Measurements from ENCODE around the gene IMPA2.

Gene IMPA2

DNA sequence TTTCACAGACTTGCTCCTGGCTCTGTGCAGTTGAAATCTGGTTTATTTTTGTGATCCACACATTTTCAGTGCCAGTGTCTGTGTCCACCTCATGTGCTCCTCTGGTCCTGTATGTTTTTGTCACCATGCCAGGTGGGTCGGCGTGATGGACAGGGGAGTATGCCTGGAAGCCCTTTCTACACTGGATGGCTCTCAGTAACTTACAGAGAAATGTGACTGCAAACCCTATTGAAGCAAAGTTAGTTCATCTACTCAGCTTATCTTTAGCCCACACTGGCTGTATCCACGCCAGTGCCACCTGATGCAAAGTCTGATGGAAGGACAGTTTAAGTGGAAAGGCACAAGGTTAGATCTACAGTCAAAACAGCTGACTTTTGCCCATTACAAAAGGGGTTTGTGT is 4.3 kb downstream of the IMPA2 start:
- ATAC-seq (ENCODE audit: insufficient read depth, low read depth) (no peak), DNase-seq (no peak)
- TF ChIP-seq, protein P1, sequence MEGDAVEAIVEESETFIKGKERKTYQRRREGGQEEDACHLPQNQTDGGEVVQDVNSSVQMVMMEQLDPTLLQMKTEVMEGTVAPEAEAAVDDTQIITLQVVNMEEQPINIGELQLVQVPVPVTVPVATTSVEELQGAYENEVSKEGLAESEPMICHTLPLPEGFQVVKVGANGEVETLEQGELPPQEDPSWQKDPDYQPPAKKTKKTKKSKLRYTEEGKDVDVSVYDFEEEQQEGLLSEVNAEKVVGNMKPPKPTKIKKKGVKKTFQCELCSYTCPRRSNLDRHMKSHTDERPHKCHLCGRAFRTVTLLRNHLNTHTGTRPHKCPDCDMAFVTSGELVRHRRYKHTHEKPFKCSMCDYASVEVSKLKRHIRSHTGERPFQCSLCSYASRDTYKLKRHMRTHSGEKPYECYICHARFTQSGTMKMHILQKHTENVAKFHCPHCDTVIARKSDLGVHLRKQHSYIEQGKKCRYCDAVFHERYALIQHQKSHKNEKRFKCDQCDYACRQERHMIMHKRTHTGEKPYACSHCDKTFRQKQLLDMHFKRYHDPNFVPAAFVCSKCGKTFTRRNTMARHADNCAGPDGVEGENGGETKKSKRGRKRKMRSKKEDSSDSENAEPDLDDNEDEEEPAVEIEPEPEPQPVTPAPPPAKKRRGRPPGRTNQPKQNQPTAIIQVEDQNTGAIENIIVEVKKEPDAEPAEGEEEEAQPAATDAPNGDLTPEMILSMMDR (IDR thresholded peaks at IDR 0.05; ENCODE audit: borderline replicate concordance, extremely low read depth, low read length, poor library complexity, severe bottlenecking) = no peak
- no peak for TF ChIP-seq EZH2 (IDR thresholded peaks at IDR 0.05; ENCODE audit: borderline replicate concordance, low read depth, low read length, severe bottlenecking)
- Histone ChIP-seq H4K20me1 (ENCODE audit: insufficient read depth, low read length) (no peaks in the 10 kb centered on the region; the same call in 1 of the 2 replicates), H3K9ac (ENCODE audit: low read depth, low read length) (no peak overlapping the region), H3K36me3 (ENCODE audit: insufficient read depth, low read length) (no peaks in the 10 kb centered on the region), H2AFZ (ENCODE audit: low read depth, low read length) (no peak overlapping the region), H3K9me3 (ENCODE audit: insufficient read depth, low read length, severe bottlenecking) (no peaks in the 10 kb centered on the region), H3K79me2 (ENCODE audit: insufficient read depth, low read length) (no peaks in the 10 kb centered on the region), H3K4me2 (ENCODE audit: insufficient read depth, low read length) (no peak overlapping the region), H3K27me3 (ENCODE audit: insufficient read depth, low read length, poor library complexity) (peaks cover 18% of the 10 kb centered on the region), H3K4me3 (ENCODE audit: low read depth in 1 of 2, low read length in 2 of 2) (no peak overlapping the region), H3K4me1 (ENCODE audit: insufficient read depth, low read length) (peaks cover 17% of the 10 kb centered on the region), H3K27ac (ENCODE audit: low read length) (no peak overlapping the region)

DNA sequence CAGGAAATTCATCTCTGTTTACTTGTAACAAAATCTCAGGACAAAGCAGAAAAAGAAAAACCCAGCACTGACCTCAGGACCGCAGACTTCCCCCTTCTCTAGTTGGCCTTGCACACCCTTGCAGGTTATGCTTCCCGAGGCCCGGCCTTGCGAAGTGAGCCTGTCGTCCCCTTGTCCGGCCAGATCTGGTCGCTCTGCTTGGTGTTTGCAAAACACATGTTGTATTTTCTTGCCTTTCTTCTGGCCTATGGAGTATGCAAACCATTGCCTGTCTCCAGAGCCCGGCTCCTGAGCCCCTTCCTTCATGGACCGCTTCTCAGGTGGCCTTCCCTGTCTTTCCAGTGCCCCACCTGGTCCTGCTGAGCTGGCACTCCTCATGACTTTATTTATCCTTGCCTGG is 4.8 kb downstream of the IMPA2 start:
- no peaks in the 10 kb centered on the region; the same call in 1 of the 2 replicates for H4K20me1 ChIP-seq (ENCODE audit: insufficient read depth, low read length)
- H3K9ac ChIP-seq (ENCODE audit: low read depth, low read length) = no peak overlapping the region
- no peak overlapping the region for H2AFZ ChIP-seq (ENCODE audit: low read depth, low read length)
- no peaks in the 10 kb centered on the region for H3K79me2 ChIP-seq (ENCODE audit: insufficient read depth, low read length)
- DNase-seq (no peak), ATAC-seq (ENCODE audit: insufficient read depth, low read depth) (no peak)
- no peaks in the 10 kb centered on the region for H3K36me3 ChIP-seq (ENCODE audit: insufficient read depth, low read length)
- H3K27ac ChIP-seq (ENCODE audit: low read length) = no peak overlapping the region
- peaks cover 18% of the 10 kb centered on the region for H3K27me3 ChIP-seq (ENCODE audit: insufficient read depth, low read length, poor library complexity)
- no peaks in the 10 kb centered on the region for H3K9me3 ChIP-seq (ENCODE audit: insufficient read depth, low read length, severe bottlenecking)
- no peak overlapping the region for H3K4me2 ChIP-seq (ENCODE audit: insufficient read depth, low read length)
- peaks cover 12% of the 10 kb centered on the region for H3K4me1 ChIP-seq (ENCODE audit: insufficient read depth, low read length)
- TF ChIP-seq, protein P1 (IDR thresholded peaks at IDR 0.05; ENCODE audit: borderline replicate concordance, extremely low read depth, low read length, poor library complexity, severe bottlenecking) = no peak
- TF ChIP-seq EZH2 (IDR thresholded peaks at IDR 0.05; ENCODE audit: borderline replicate concordance, low read depth, low read length, severe bottlenecking) = no peak
- no peak overlapping the region for H3K4me3 ChIP-seq (ENCODE audit: low read depth in 1 of 2, low read length in 2 of 2)

DNA sequence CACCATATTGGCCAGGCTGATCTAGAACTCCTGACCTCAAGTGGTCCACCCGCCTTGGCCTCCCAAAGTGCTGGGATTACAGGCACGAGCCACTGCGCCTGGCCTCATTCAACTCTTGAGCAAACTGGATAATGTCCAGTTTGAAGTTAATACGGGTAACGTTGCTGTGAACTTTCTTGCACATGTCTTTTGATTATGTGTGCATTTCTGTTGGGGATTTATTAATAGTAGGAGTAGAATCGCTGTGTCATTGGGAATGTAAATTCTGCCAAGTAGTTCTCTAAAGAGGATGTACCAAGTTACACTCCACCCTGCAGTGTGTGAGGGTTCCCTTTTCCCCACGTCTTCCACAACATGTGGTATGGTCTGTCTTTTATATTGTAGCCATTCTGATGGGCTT is 6.2 kb downstream of the IMPA2 start:
- TF ChIP-seq, protein P1 (IDR thresholded peaks at IDR 0.05; ENCODE audit: borderline replicate concordance, extremely low read depth, low read length, poor library complexity, severe bottlenecking) = no peak
- TF ChIP-seq EZH2 (IDR thresholded peaks at IDR 0.05; ENCODE audit: borderline replicate concordance, low read depth, low read length, severe bottlenecking) = no peak
- no peaks in the 10 kb centered on the region for H3K79me2 ChIP-seq (ENCODE audit: insufficient read depth, low read length)
- H3K27ac ChIP-seq (ENCODE audit: low read length) = no peak overlapping the region
- H3K27me3 ChIP-seq (ENCODE audit: insufficient read depth, low read length, poor library complexity) = peaks cover 7% of the 10 kb centered on the region
- no peak for ATAC-seq (ENCODE audit: insufficient read depth, low read depth)
- no peak overlapping the region for H2AFZ ChIP-seq (ENCODE audit: low read depth, low read length)
- H3K4me3 ChIP-seq (ENCODE audit: low read depth in 1 of 2, low read length in 2 of 2) = no peak overlapping the region
- no peaks in the 10 kb centered on the region for H3K4me1 ChIP-seq (ENCODE audit: insufficient read depth, low read length)
- H3K9me3 ChIP-seq (ENCODE audit: insufficient read depth, low read length, severe bottlenecking) = no peaks in the 10 kb centered on the region
- DNase-seq = no peak
- H3K9ac ChIP-seq (ENCODE audit: low read depth, low read length) = no peak overlapping the region
- H3K36me3 ChIP-seq (ENCODE audit: insufficient read depth, low read length) = no peaks in the 10 kb centered on the region
- no peaks in the 10 kb centered on the region; the same call in 1 of the 2 replicates for H4K20me1 ChIP-seq (ENCODE audit: insufficient read depth, low read length)
- no peak overlapping the region for H3K4me2 ChIP-seq (ENCODE audit: insufficient read depth, low read length)

DNA sequence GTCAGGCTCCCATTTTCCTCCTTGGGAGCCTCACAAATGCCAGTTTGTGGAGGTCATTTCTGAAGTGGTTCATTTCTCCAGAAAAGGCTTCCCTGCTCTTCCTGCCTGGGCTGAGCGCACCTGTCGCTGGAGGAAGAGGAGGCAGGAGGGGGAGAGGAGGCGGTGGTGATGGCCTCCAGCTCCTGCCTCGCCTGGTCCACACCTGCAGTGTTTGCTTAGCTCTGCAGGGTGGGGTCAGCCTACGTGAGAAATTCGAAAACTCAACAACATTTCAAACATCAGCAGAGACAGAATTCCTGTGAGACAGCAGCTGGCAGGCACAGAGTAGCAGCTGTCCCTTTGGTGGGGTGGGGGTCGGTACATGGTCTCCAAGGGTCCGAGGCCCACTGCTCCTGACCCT is 7.9 kb downstream of the IMPA2 start:
- Histone ChIP-seq H3K9me3 (ENCODE audit: insufficient read depth, low read length, severe bottlenecking) (no peaks in the 10 kb centered on the region), H3K79me2 (ENCODE audit: insufficient read depth, low read length) (no peaks in the 10 kb centered on the region), H3K4me2 (ENCODE audit: insufficient read depth, low read length) (no peak overlapping the region), H3K4me1 (ENCODE audit: insufficient read depth, low read length) (no peaks in the 10 kb centered on the region), H2AFZ (ENCODE audit: low read depth, low read length) (no peak overlapping the region), H3K9ac (ENCODE audit: low read depth, low read length) (no peak overlapping the region), H3K36me3 (ENCODE audit: insufficient read depth, low read length) (no peaks in the 10 kb centered on the region), H3K27me3 (ENCODE audit: insufficient read depth, low read length, poor library complexity) (no peaks in the 10 kb centered on the region), H3K4me3 (ENCODE audit: low read depth in 1 of 2, low read length in 2 of 2) (no peak overlapping the region), H3K27ac (ENCODE audit: low read length) (no peak overlapping the region), H4K20me1 (ENCODE audit: insufficient read depth, low read length) (no peaks in the 10 kb centered on the region; the same call in 1 of the 2 replicates)
- TF ChIP-seq EZH2 (IDR thresholded peaks at IDR 0.05; ENCODE audit: borderline replicate concordance, low read depth, low read length, severe bottlenecking) = no peak
- TF ChIP-seq, protein P1 (IDR thresholded peaks at IDR 0.05; ENCODE audit: borderline replicate concordance, extremely low read depth, low read length, poor library complexity, severe bottlenecking) = no peak
- DNase-seq (no peak), ATAC-seq (ENCODE audit: insufficient read depth, low read depth) (no peak)

Measured in DND-41 (cell line).